ENCODE data around the gene FHL2.

FHL2 gene

DNA sequence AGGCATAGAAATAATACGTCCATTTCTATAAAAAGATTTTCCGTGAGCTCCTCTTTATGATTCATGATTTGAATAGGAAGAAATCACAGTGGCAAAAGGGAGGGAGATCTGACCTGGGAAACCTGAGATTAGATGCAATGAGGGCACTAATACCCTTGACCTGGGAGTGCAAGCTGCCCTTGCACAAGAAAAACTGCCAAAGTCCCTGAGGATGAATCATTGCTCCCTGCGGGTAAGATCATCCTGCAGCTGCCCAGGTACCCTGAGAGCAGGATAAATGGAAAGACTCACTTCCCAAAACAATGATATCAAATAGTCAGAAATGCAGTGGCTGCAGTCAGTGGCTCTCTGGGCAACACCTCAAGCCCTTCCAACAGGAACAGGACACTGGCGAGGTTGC is 11.6 kb downstream of the FHL2 start:
- H3K9me3 ChIP-seq (ENCODE audit: insufficient read depth, low read length) = no peaks in the 10 kb centered on the region
- TF ChIP-seq CTCF (IDR thresholded peaks at IDR 0.05; ENCODE audit: insufficient read depth, low read length, poor library complexity, severe bottlenecking) (no peak), EZH2phosphoT487 (conservative IDR thresholded peaks at IDR 0.05; ENCODE audit: low read length) (no peak)
- H3K9ac ChIP-seq (ENCODE audit: low read length) = no peak overlapping the region
- H3K36me3 ChIP-seq (ENCODE audit: low read length) = no peaks in the 10 kb centered on the region
- no peak overlapping the region for H3K27ac ChIP-seq (ENCODE audit: low read depth, low read length)
- H3K4me2 ChIP-seq (ENCODE audit: low read depth, low read length, poor library complexity, severe bottlenecking) = no peak overlapping the region
- no peaks in the 10 kb centered on the region for H3K27me3 ChIP-seq (ENCODE audit: low read length)
- H3K79me2 ChIP-seq (ENCODE audit: insufficient read depth, low read length) = no peaks in the 10 kb centered on the region
- no peaks in the 10 kb centered on the region for H3K9me2 ChIP-seq (replicated peaks; ENCODE audit: insufficient read depth, low read length)
- H4K20me1 ChIP-seq (ENCODE audit: low read depth, low read length) = no peaks in the 10 kb centered on the region
- H3K4me3 ChIP-seq (ENCODE audit: insufficient read depth, low read length, poor library complexity, severe bottlenecking) = no peak overlapping the region
- no peaks in the 10 kb centered on the region for H3F3A ChIP-seq (ENCODE audit: insufficient read depth)
- H2AFZ ChIP-seq (ENCODE audit: low read depth, low read length, severe bottlenecking) = no peak overlapping the region

- H3K9me3 ChIP-seq (ENCODE audit: insufficient read depth, low read length) = no peaks in the 10 kb centered on the region
- TF ChIP-seq CTCF (IDR thresholded peaks at IDR 0.05; ENCODE audit: insufficient read depth, low read length, poor library complexity, severe bottlenecking) (no peak), EZH2phosphoT487 (conservative IDR thresholded peaks at IDR 0.05; ENCODE audit: low read length) (no peak)
- H3K9me2 ChIP-seq (replicated peaks; ENCODE audit: insufficient read depth, low read length) = no peaks in the 10 kb centered on the region
- H3K4me3 ChIP-seq (ENCODE audit: insufficient read depth, low read length, poor library complexity, severe bottlenecking) = no peak overlapping the region
- H2AFZ ChIP-seq (ENCODE audit: low read depth, low read length, severe bottlenecking) = no peak overlapping the region
- no peaks in the 10 kb centered on the region for H3K27me3 ChIP-seq (ENCODE audit: low read length)
- H3K36me3 ChIP-seq (ENCODE audit: low read length) = no peaks in the 10 kb centered on the region
- H3K9ac ChIP-seq (ENCODE audit: low read length) = no peak overlapping the region
- no peaks in the 10 kb centered on the region for H3F3A ChIP-seq (ENCODE audit: insufficient read depth)
- no peaks in the 10 kb centered on the region for H3K79me2 ChIP-seq (ENCODE audit: insufficient read depth, low read length)
- H4K20me1 ChIP-seq (ENCODE audit: low read depth, low read length) = no peaks in the 10 kb centered on the region
- H3K27ac ChIP-seq (ENCODE audit: low read depth, low read length) = no peak overlapping the region
- no peak overlapping the region for H3K4me2 ChIP-seq (ENCODE audit: low read depth, low read length, poor library complexity, severe bottlenecking)
These were observed 12.9 kb downstream of the FHL2 start for GRCh38 chr2:105385731-105386540.

- Histone ChIP-seq H3K4me2 (ENCODE audit: low read depth, low read length, poor library complexity, severe bottlenecking) (no peak overlapping the region), H3K9me2 (replicated peaks; ENCODE audit: insufficient read depth, low read length) (no peaks in the 10 kb centered on the region), H3K4me3 (ENCODE audit: insufficient read depth, low read length, poor library complexity, severe bottlenecking) (no peak overlapping the region), H3F3A (ENCODE audit: insufficient read depth) (no peaks in the 10 kb centered on the region), H3K9ac (ENCODE audit: low read length) (no peak overlapping the region), H4K20me1 (ENCODE audit: low read depth, low read length) (no peaks in the 10 kb centered on the region), H3K79me2 (ENCODE audit: insufficient read depth, low read length) (no peaks in the 10 kb centered on the region), H2AFZ (ENCODE audit: low read depth, low read length, severe bottlenecking) (no peak overlapping the region), H3K9me3 (ENCODE audit: insufficient read depth, low read length) (no peaks in the 10 kb centered on the region), H3K36me3 (ENCODE audit: low read length) (no peaks in the 10 kb centered on the region), H3K27me3 (ENCODE audit: low read length) (no peaks in the 10 kb centered on the region), H3K27ac (ENCODE audit: low read depth, low read length) (no peak overlapping the region)
- TF ChIP-seq CTCF (IDR thresholded peaks at IDR 0.05; ENCODE audit: insufficient read depth, low read length, poor library complexity, severe bottlenecking) (no peak), EZH2phosphoT487 (conservative IDR thresholded peaks at IDR 0.05; ENCODE audit: low read length) (no peak)
These were observed 14.0 kb downstream of the FHL2 start for GRCh38 chr2:105384861-105385260.

Data from SU-DHL-6 (cell line).